GM23338 (cell line): ENCODE measurements around the gene BCR. TPM values are rescaled to one million over a fixed set of nuclear protein-coding genes. Genes with fewer than 3 reads are reported as not detected.

ENCODE experiments used
- ATAC-seq: fragments of 200-7000 bp; cut with Tn5 transposase; 3 replicates; pipeline ENCODE4 v1.9.1; 2020
- DNase-seq: peaks from one replicate; pipeline ENCODE4 v3.0.0-alpha.2; 2015; ENCODE audit warnings: low spot score
- H2AFZ ChIP-seq: fragments of 200-600 bp; sonication (generic); 2 replicates; pipeline ENCODE4 v1.8.0; 2016; ENCODE audit warnings: antibody characterized with exemption, mild to moderate bottlenecking, moderate library complexity
- H3F3A ChIP-seq: fragments of 200-600 bp; sonication (generic); replicated peaks from 2 replicates; pipeline ENCODE4 v1.8.0; 2017; ENCODE audit warnings: antibody characterized with exemption, mixed run types, low read depth
- H3K27ac ChIP-seq: fragments of 200-600 bp; sonication (generic); 2 replicates; pipeline ENCODE4 v1.6.1; 2016; ENCODE audit warnings: low read depth
- H3K27me3 ChIP-seq: fragments of 200-600 bp; sonication (generic); 2 replicates; pipeline ENCODE4 v1.8.0; 2016; ENCODE audit warnings: mild to moderate bottlenecking, mixed run types, moderate library complexity; ENCODE audit not compliant: insufficient read depth
- H3K36me3 ChIP-seq: fragments of 200-600 bp; sonication (generic); 2 replicates; pipeline ENCODE4 v1.8.0; 2016; ENCODE audit warnings: mild to moderate bottlenecking; ENCODE audit not compliant: insufficient read depth
- H3K4me1 ChIP-seq: fragments of 200-600 bp; sonication (generic); 2 replicates; pipeline ENCODE4 v1.8.0; 2016; ENCODE audit warnings: mild to moderate bottlenecking, moderate library complexity; ENCODE audit not compliant: insufficient read depth
- H3K4me2 ChIP-seq: fragments of 200-600 bp; sonication (generic); 2 replicates; pipeline ENCODE4 v1.7.1; 2017; ENCODE audit warnings: mixed run types
- H3K4me3 ChIP-seq: fragments of 200-600 bp; sonication (generic); 2 replicates; pipeline ENCODE4 v1.6.1; 2016; ENCODE audit warnings: mixed run types
- H3K79me2 ChIP-seq: fragments of 200-600 bp; sonication (generic); replicated peaks from 2 replicates; pipeline ENCODE4 v1.8.0; 2017; ENCODE audit warnings: mild to moderate bottlenecking; ENCODE audit not compliant: insufficient read depth
- H3K9me2 ChIP-seq: fragments of 200-600 bp; sonication (generic); 2 replicates; pipeline ENCODE4 v1.8.0; 2017; ENCODE audit not compliant: insufficient read depth
- H4K20me1 ChIP-seq: fragments of 200-600 bp; sonication (generic); replicated peaks from 2 replicates; pipeline ENCODE4 v1.8.0; 2017; ENCODE audit warnings: mild to moderate bottlenecking; ENCODE audit not compliant: insufficient read depth
- H3K27ac Mint-ChIP-seq: 2 replicates; pipeline ENCODE4 v1.8.0; 2020; ENCODE audit warnings: inconsistent platforms, mild to moderate bottlenecking, moderate library complexity, mixed read lengths
- H3K27me3 Mint-ChIP-seq: 3 replicates; pipeline ENCODE4 v1.8.0; 2022; ENCODE audit warnings: low read depth, mild to moderate bottlenecking, moderate library complexity, mixed read lengths, inconsistent platforms; ENCODE audit not compliant: insufficient read depth, poor library complexity
- H3K36me3 Mint-ChIP-seq: 3 replicates; pipeline ENCODE4 v1.8.0; 2021; ENCODE audit warnings: low read depth, mild to moderate bottlenecking, inconsistent platforms, moderate library complexity, mixed read lengths
- H3K4me1 Mint-ChIP-seq: 3 replicates; pipeline ENCODE4 v1.8.0; 2020; ENCODE audit warnings: mild to moderate bottlenecking, inconsistent platforms, mixed read lengths
- H3K4me3 Mint-ChIP-seq: 3 replicates; pipeline ENCODE4 v1.8.0; 2021; ENCODE audit warnings: moderate library complexity, mild to moderate bottlenecking, inconsistent platforms, mixed read lengths
- H3K9me3 Mint-ChIP-seq: 3 replicates; pipeline ENCODE4 v1.8.0; 2020; ENCODE audit warnings: moderate library complexity, mild to moderate bottlenecking, inconsistent platforms, mixed read lengths
- CREB1 ChIP-seq: fragments of 250-450 bp; sonication (Bioruptor Pico); IDR thresholded peaks from 2 replicates; pipeline ENCODE4 v1.5.0; 2020; ENCODE audit warnings: low read depth, mild to moderate bottlenecking, moderate library complexity
- CTCF ChIP-seq, 2 experiments: fragments of 200-600 bp in 1 of 2; sonication (generic) in 1 of 2; conservative IDR thresholded peaks; 2 replicates each; pipeline versions ENCODE4 v1.5.1 to v1.6.1; 2016 to 2017; ENCODE audit warnings: antibody characterized with exemption in 2 of 2, low read depth in 2 of 2, mild to moderate bottlenecking in 2 of 2, moderate library complexity in 1 of 2
- EZH2 ChIP-seq: fragments of 200-600 bp; sonication (generic); IDR thresholded peaks from one replicate; pipeline ENCODE4 v1.8.0; 2017; ENCODE audit warnings: antibody characterized with exemption, mild to moderate bottlenecking, low read depth; ENCODE audit not compliant: unreplicated experiment
- EZH2phosphoT487 ChIP-seq: fragments of 200-600 bp; sonication (generic); IDR thresholded peaks from one replicate; pipeline ENCODE4 v1.8.1; 2018; ENCODE audit warnings: antibody characterized with exemption; ENCODE audit not compliant: unreplicated experiment
- JUNB ChIP-seq: IDR thresholded peaks from one replicate; pipeline ENCODE4 v1.6.1; 2016; ENCODE audit warnings: antibody characterized with exemption; ENCODE audit not compliant: unreplicated experiment
- NANOG ChIP-seq: IDR thresholded peaks from 2 replicates; pipeline ENCODE4 v1.6.1; 2016; ENCODE audit warnings: antibody characterized with exemption, borderline replicate concordance
- POLR2AphosphoS5 ChIP-seq: IDR thresholded peaks from 2 replicates; pipeline ENCODE4 v1.6.1; 2016; ENCODE audit warnings: antibody characterized with exemption, low read depth
- REST ChIP-seq: IDR thresholded peaks from one replicate; pipeline ENCODE4 v1.6.1; 2018; ENCODE audit warnings: antibody characterized with exemption; ENCODE audit not compliant: unreplicated experiment
- STAT1 ChIP-seq: IDR thresholded peaks from one replicate; pipeline ENCODE4 v1.6.1; 2016; ENCODE audit warnings: antibody characterized with exemption; ENCODE audit not compliant: unreplicated experiment
- ZNF114 ChIP-seq: fragments of 250-450 bp; sonication (Bioruptor Pico); IDR thresholded peaks from 2 replicates; pipeline ENCODE4 v1.5.0; 2020; ENCODE audit warnings: mild to moderate bottlenecking, moderate library complexity
- ZNF331 ChIP-seq: fragments of 250-450 bp; sonication (Bioruptor Pico); IDR thresholded peaks from 2 replicates; pipeline ENCODE4 v1.5.0; 2020; ENCODE audit warnings: low read depth, mild to moderate bottlenecking, moderate library complexity
- ZNF462 ChIP-seq: fragments of 250-450 bp; sonication (Bioruptor Pico); IDR thresholded peaks from 2 replicates; pipeline ENCODE4 v1.5.0; 2020; ENCODE audit warnings: mild to moderate bottlenecking, moderate library complexity
- polyA plus RNA-seq: library from polyadenylated mRNA; unstranded; fragments of >200 nt; fragmentation: Nextera tagmentation; extraction: Ambion mirVana; gene quantifications from 2 replicates; pipeline ENCODE4 v1.2.1, GENCODE V29; 2016
- total RNA-seq: library from RNA; depleted of rRNA; stranded (reverse); fragments of >200 nt; shearing (Covaris generic); gene quantifications from 2 replicates; pipeline ENCODE4 v1.2.3, GENCODE V29; 2014
- TF ChIP-seq, protein P1 (sequence below): IDR thresholded peaks from 2 replicates; pipeline ENCODE4 v1.6.1; 2016; ENCODE audit warnings: antibody characterized with exemption

The BCR gene
- total and polyA plus RNA-seq, 2 experiments from 2014 or later: 17.7 to 121 TPM

DNA sequence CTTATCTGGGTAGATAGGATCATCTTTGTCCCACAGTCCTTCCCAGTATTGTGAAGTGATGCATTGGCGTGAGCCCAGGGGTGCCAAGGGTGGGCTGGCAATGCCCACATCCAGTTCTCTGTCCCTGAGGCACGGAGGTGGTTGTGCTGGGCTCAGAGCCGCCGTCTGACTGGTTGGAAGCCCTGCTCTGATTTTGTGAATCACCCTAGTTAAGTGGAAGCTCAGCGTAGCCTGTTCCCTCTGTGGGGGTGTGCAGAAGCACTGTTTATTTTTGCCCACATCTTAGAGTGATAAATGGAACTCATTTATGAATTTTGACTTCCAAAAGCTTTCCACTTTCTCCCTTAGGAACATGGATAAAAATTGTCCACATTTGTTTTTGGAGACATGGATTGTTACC, 13.6 kb downstream of the BCR start:
- Histone ChIP-seq H3F3A (no peaks in the 10 kb centered on the region), H3K9me2 (no peaks in the 10 kb centered on the region), H3K4me3 (no peak overlapping the region), H4K20me1 (peaks cover 89% of the 10 kb centered on the region), H3K27me3 (no peaks in the 10 kb centered on the region), H2AFZ (no peak overlapping the region), H3K4me2 (no peak overlapping the region), H3K27ac (no peak overlapping the region), H3K36me3 (no peaks in the 10 kb centered on the region), H3K79me2 (peaks cover 100% of the 10 kb centered on the region), H3K4me1 (peaks cover 21% of the 10 kb centered on the region)
- Mint-ChIP-seq H3K4me1 (peaks cover 59% of the 10 kb centered on the region), H3K9me3 (no peaks in the 10 kb centered on the region), H3K27ac (no peak overlapping the region), H3K4me3 (no peak overlapping the region), H3K36me3 (peaks cover 18% of the 10 kb centered on the region), H3K27me3 (peaks cover 9% of the 10 kb centered on the region)
- DNase-seq (no peak), ATAC-seq (no peak)
- TF ChIP-seq ZNF114: no peak
- TF ChIP-seq STAT1: no peak
- no peak for TF ChIP-seq NANOG
- TF ChIP-seq CREB1 (CRISPR knock-in tag): no peak
- TF ChIP-seq JUNB: no peak
- no peak for TF ChIP-seq POLR2AphosphoS5
- TF ChIP-seq REST: no peak
- TF ChIP-seq EZH2: no peak
- no peak for TF ChIP-seq EZH2phosphoT487
- TF ChIP-seq ZNF462 (CRISPR knock-in tag): no peak
- no peak for TF ChIP-seq CTCF (conservative IDR thresholded peaks at IDR 0.05; ENCODE audit: low read depth in 2 of 2)
- TF ChIP-seq, protein P1, sequence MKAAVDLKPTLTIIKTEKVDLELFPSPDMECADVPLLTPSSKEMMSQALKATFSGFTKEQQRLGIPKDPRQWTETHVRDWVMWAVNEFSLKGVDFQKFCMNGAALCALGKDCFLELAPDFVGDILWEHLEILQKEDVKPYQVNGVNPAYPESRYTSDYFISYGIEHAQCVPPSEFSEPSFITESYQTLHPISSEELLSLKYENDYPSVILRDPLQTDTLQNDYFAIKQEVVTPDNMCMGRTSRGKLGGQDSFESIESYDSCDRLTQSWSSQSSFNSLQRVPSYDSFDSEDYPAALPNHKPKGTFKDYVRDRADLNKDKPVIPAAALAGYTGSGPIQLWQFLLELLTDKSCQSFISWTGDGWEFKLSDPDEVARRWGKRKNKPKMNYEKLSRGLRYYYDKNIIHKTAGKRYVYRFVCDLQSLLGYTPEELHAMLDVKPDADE: no peak
- TF ChIP-seq ZNF331: no peak
